Heart left ventricle (tissue), 16 donors: ENCODE results near the gene METTL9. TPM values are rescaled to one million over a fixed set of nuclear protein-coding genes. Genes with fewer than 3 reads are reported as not detected.
A peak's percentile ranks its signal among the peaks of the same experiment; 100 is the strongest.

Experiments used
- ATAC-seq, 4 donors: fragments of 200-7000 bp; cut with Tn5 transposase; one replicate each; pipeline ENCODE4 v1.9.1; 2020 to 2022; ENCODE audit warnings: moderate library complexity in 4 of 4, mild to moderate bottlenecking in 3 of 4, moderate number of reproducible peaks in 1 of 4
- DNase-seq, 5 donors: peaks; one replicate each; pipeline ENCODE4 v3.0.0-alpha.2; 2020
- H3K27ac ChIP-seq, 12 donors: fragments of 200-600 bp; sonication (generic) in 4 of 12; one replicate each; pipeline versions ENCODE4 v1.5.0 to v1.8.0; 2016 to 2022; ENCODE audit warnings: mild to moderate bottlenecking in 2 of 12
- H3K27me3 ChIP-seq, 9 donors: fragments of 200-600 bp; sonication (generic) in 2 of 9; one replicate each; pipeline versions ENCODE4 v1.5.1 to v1.8.0; 2016 to 2022; ENCODE audit warnings: mild to moderate bottlenecking in 3 of 9
- H3K36me3 ChIP-seq, 9 donors: fragments of 200-600 bp; sonication (generic) in 2 of 9; one replicate each; pipeline versions ENCODE4 v1.5.0 to v1.8.0; 2018 to 2022; ENCODE audit warnings: mild to moderate bottlenecking in 2 of 9
- H3K4me1 ChIP-seq, 12 donors: fragments of 200-600 bp; sonication (generic) in 4 of 12; one replicate each; pipeline versions ENCODE4 v1.5.0 to v1.8.0; 2016 to 2022; ENCODE audit warnings: mild to moderate bottlenecking in 3 of 12
- H3K4me3 ChIP-seq, 12 donors: fragments of 200-600 bp; sonication (generic) in 4 of 12; one replicate each; pipeline versions ENCODE4 v1.5.0 to v1.8.0; 2017 to 2022; ENCODE audit warnings: mild to moderate bottlenecking in 9 of 12, moderate library complexity in 4 of 12
- H3K9me3 ChIP-seq, 12 donors: fragments of 200-600 bp; sonication (generic) in 4 of 12; one replicate each; pipeline versions ENCODE4 v1.5.0 to v1.8.0; 2016 to 2022; ENCODE audit warnings: mild to moderate bottlenecking in 1 of 12
- CTCF ChIP-seq, 12 donors: fragments of 200-600 bp; sonication (generic) in 4 of 12; IDR thresholded peaks; one replicate each; pipeline versions ENCODE4 v1.5.0 to v1.8.0; 2018 to 2022; ENCODE audit warnings: antibody characterized with exemption in 12 of 12, mild to moderate bottlenecking in 5 of 12
- POLR2A ChIP-seq, 2 donors: fragments of 450-650 bp; IDR thresholded peaks; one replicate each; pipeline ENCODE4 v1.6.1; 2017; ENCODE audit warnings: antibody characterized with exemption in 2 of 2, mild to moderate bottlenecking in 2 of 2, moderate library complexity in 2 of 2
- WGBS, 4 donors: extraction: QIAGEN DNeasy Blood & Tissue Kit in 2 of 4; methylation state at CpG; one replicate each; pipeline versions ENCODE4 v1.1.5 to v1.1.7; 2013 to 2018; 5-methylcytosine and 5-hydroxymethylcytosine counted together
- intact Hi-C, 10 donors: fragments of 100-400 bp; cut with DNase I; formaldehyde crosslinking; loops; one replicate each; pipeline versions ENCODE4 v1.11.1 to v1.14.2; 2022
- polyA plus RNA-seq, 2 donors: library from polyadenylated mRNA; stranded (reverse); fragments of 200-250 nt; gene quantifications; one replicate each; pipeline ENCODE4 v1.2.3, GENCODE V29; 2013
- total RNA-seq, 9 donors: library from RNA; depleted of rRNA in 2 of 9; stranded (reverse); fragments of >200 nt in 2 of 9; fragmentation: NEBNext Ultra II Directional in 3 of 9; extraction: Animal tissue kit (Norgen Biotek cat#: 25700) in 3 of 9; gene quantifications; one replicate each; pipeline versions ENCODE4 v1.1.0 to v1.2.4, GENCODE V29; 2016 to 2023
- donor health status: ischemic (EF 13 %, LVEDD 7.1; RV severe dilation, severe dysfunction).
- donor health status: healthy with polysubstance abuse.
- donor health status: DM: no; HTN: yes; CAD: no.
- donor health status: DM: no; HTN: no; CAD: no.
- donor health status: ischemic (EF 25% LVEDD 6.9; RV normal size, moderate dysfunction).
- donor health status: ischemic (EF 25% LVEDD 5.7; RV mildly dilated, moderate dysfunction).
- donor health status: healthy.
- donor health status: DM: yes; HTN: yes; CAD: no.
- donor health status: ischemic (EF 35%, LVEDD 5.7; RV mildly dilated, moderate dysfunction).
- donor health status: nonischemic (EF 11% LVEDD 7.7; RV severe dilation, severe dysfunction).
- donor health status: DM: yes; HTN: yes; CAD: no.
- donor health status: PGD.
- donor health status: ischemic (EF 29% LVEDD 5.4; RV normal size, mild dysfunction).
- donor health status: nonischemic (EF 23%, LVEDD 6.1; RV moderate dilation, normal function).

The METTL9 gene
- total and polyA plus RNA-seq, 11 donors = 12.2 to 70.6 (median 55.0) TPM

- intact Hi-C loops = loop anchor here in 4 of 10 donors (5.0 kb wide), 3 partner anchors 41 to 61 kb away; partner anchors contain the start of gene METTL9 (in 1 of the 4)
- WGBS, 4 donors = 69 to 76% (median 73%) methylated on average over 7 of the region's 7 CpGs
These were observed 43.5 kb downstream of the METTL9 start for GRCh38 chr16:21642861-21643260.

GRCh38 chr16:21643785-21644184, 44.4 kb downstream of the METTL9 start:
- intact Hi-C loops = loop anchor here in 4 of 10 donors (5.0 kb wide), 3 partner anchors 41 to 61 kb away; partner anchors contain the start of gene METTL9 (in 1 of the 4)

More at GRCh38 chr16:21642861-21643260, 43.5 kb downstream of the METTL9 start:
- H3K27ac ChIP-seq = no peak overlapping the region
- TF ChIP-seq POLR2A (IDR thresholded peaks at IDR 0.05) (no peak), CTCF (IDR thresholded peaks at IDR 0.05) (no peak)
- H3K4me3 ChIP-seq = no peak overlapping the region
- H3K4me1 ChIP-seq = peaks cover 0 to 79% (median 19%) of the 10 kb centered on the region in 12 donors
- no peaks in the 10 kb centered on the region for H3K27me3 ChIP-seq
- ATAC-seq (no peak), DNase-seq (no peak)
- no peaks in the 10 kb centered on the region for H3K9me3 ChIP-seq
- H3K36me3 ChIP-seq = peaks cover 0 to 43% (median 0%) of the 10 kb centered on the region in 9 donors

GRCh38 chr16:21644674-21645073, 45.3 kb downstream of the METTL9 start:
- H3K9me3 ChIP-seq = no peaks in the 10 kb centered on the region
- H3K27ac ChIP-seq = peak overlapping the region in 11 of 12 donors; percentile 20 to 94 (median 71)
- 76 to 79% (median 77%) methylated on average over 4 of the region's 4 CpGs for WGBS, 4 donors
- intact Hi-C loops = loop anchor here in 4 of 10 donors (5.0 kb wide), 3 partner anchors 42 to 62 kb away; partner anchors contain the start of gene METTL9 (in 1 of the 4)
- TF ChIP-seq POLR2A (IDR thresholded peaks at IDR 0.05) (no peak), CTCF (IDR thresholded peaks at IDR 0.05) (no peak)
- DNase-seq (no peak), ATAC-seq (no peak)
- H3K4me1 ChIP-seq = peaks cover 0 to 84% (median 19%) of the 10 kb centered on the region in 12 donors
- peak overlapping the region in 6 of 12 donors; percentile 30 to 51 (median 39) for H3K4me3 ChIP-seq
- no peaks in the 10 kb centered on the region for H3K27me3 ChIP-seq
- peaks cover 0 to 52% (median 0%) of the 10 kb centered on the region in 9 donors for H3K36me3 ChIP-seq

More at GRCh38 chr16:21643785-21644184, 44.4 kb downstream of the METTL9 start:
- Histone ChIP-seq H3K36me3 (peaks cover 0 to 50% (median 0%) of the 10 kb centered on the region in 9 donors), H3K27me3 (no peaks in the 10 kb centered on the region), H3K27ac (no peak overlapping the region), H3K9me3 (no peaks in the 10 kb centered on the region), H3K4me3 (no peak overlapping the region), H3K4me1 (peaks cover 0 to 82% (median 19%) of the 10 kb centered on the region in 12 donors)
- no peak for ATAC-seq
- DNase-seq = no peak
- no peak for TF ChIP-seq POLR2A (IDR thresholded peaks at IDR 0.05)
- TF ChIP-seq CTCF (IDR thresholded peaks at IDR 0.05) = no peak
- WGBS, 4 donors = 95 to 99% (median 97%) methylated on average over 3 of the region's 3 CpGs

GRCh38 chr16:21645261-21645721, 45.9 kb downstream of the METTL9 start:
- 58 to 68% (median 60%) methylated on average over 9 of the region's 9 CpGs for WGBS, 4 donors

More at GRCh38 chr16:21645261-21645721, 45.9 kb downstream of the METTL9 start:
- Histone ChIP-seq H3K36me3 (peaks cover 0 to 52% (median 0%) of the 10 kb centered on the region in 9 donors), H3K9me3 (no peaks in the 10 kb centered on the region), H3K4me1 (peaks cover 0 to 88% (median 19%) of the 10 kb centered on the region in 12 donors), H3K27ac (peak overlapping the region; percentile 20 to 94 (median 68)), H3K27me3 (no peaks in the 10 kb centered on the region), H3K4me3 (peak overlapping the region in 11 of 12 donors; percentile 9 to 51 (median 35))
- intact Hi-C loops = no loop called here
- no peak for TF ChIP-seq POLR2A (IDR thresholded peaks at IDR 0.05)
- ATAC-seq (peak in 3 of 4 donors; percentile 54 to 61 (median 59)), DNase-seq (no peak)
